GM21526 (cell line): ENCODE measurements around the gene MAP3K9.

ENCODE experiments used
- ATAC-seq: cut with Tn5 transposase; IDR thresholded peaks from one replicate; pipeline ENCODE4 v1.9.1; 2021; ENCODE audit warnings: moderate library complexity; ENCODE audit not compliant: unreplicated experiment, low FRiP score

Gene MAP3K9

DNA sequence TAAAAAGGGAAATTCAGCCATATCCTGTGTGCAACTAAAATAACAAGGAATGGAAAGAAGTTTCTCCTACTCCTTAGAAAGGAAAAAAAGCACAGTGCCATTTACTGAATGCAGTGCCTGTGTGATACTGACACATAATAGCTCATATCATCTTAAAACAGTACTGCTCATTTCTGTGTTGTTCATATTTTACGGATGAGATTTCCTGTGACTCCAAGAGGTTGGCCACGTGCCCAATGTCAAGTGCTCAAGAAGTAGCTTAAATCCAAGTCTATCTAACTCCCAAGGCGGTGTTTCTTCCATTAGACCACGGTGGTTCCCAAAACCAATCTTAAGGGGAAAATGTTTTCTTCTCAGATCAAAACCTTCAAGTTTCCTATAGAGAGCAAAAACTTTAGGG, 20.0 kb downstream of the MAP3K9 start:
- no peak for ATAC-seq

DNA sequence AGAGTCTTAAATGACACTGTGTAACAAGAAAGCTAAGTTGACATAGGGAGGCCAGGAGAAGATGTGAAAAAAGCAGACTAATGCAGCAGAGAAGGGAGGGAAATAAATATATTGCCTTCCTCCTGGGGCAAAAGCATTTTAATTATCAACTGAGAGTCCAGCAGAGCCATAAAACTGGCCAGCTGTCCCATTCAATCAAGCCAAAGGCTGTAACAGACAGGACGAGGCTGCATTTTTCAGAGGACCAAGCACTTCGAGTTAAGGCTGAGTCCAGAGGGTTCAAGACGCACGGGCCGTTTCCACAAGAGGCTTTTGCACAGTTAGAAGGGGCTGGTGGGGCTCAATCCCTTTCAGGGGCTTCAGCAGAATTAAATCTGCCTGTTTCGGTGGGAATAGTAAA, 20.4 kb downstream of the MAP3K9 start:
- ATAC-seq = no peak

DNA sequence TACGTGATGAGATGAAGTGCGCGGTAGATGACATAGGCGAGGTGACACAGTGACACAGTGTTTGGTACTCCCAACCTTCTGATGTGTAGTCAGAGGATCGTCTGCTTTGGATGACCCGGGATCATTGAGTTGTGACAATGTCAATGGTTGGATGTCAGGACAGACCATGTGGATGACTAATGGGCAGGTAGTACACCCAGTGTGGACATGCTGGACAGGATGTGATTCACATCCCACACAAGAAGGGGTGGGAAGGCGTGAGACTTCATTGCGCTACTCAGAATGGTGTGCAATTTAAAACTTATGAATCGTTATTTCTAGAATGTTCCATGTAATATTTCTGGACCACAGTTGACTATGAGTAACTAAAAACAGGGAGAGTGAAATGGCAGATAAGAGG, 23.8 kb downstream of the MAP3K9 start:
- no peak for ATAC-seq

DNA sequence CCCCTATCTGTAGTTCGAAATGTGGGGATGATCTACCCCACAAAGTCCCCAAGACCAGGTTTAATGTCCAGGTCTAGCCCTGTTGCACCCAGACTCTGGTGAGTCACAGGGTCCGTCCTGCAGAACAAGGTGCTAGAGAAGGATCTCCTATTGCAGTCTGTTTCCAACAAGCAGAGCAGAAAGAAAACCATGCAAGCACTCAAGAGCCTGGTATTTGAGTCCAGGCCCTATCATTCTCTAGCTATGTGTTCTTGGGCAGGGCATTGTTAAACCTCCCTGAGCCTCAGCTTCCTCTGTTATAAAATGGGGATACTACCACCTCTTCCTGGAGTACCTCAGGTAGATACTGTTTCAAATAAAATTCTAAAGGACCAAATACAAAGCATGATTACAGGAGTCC, 24.4 kb downstream of the MAP3K9 start:
- no peak for ATAC-seq

DNA sequence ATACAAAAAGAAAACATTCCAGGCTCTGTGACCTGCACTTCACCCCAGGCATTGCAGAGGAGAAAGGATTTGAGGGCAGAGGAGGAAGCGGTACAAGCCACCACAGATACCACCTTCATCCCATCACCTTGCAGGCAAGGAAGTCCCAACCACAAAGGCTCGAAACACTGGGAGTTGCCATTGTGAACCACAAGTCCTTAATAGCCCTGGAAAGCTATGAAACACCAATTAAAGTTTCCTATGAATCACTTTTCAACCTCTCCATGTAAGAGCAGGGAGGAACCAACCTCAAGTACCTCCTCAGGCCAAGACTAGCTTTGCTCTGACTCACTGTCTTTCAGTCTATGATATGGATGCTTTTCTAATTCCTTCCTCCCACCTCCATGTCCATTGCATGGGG, 27.0 kb downstream of the MAP3K9 start:
- ATAC-seq = no peak

DNA sequence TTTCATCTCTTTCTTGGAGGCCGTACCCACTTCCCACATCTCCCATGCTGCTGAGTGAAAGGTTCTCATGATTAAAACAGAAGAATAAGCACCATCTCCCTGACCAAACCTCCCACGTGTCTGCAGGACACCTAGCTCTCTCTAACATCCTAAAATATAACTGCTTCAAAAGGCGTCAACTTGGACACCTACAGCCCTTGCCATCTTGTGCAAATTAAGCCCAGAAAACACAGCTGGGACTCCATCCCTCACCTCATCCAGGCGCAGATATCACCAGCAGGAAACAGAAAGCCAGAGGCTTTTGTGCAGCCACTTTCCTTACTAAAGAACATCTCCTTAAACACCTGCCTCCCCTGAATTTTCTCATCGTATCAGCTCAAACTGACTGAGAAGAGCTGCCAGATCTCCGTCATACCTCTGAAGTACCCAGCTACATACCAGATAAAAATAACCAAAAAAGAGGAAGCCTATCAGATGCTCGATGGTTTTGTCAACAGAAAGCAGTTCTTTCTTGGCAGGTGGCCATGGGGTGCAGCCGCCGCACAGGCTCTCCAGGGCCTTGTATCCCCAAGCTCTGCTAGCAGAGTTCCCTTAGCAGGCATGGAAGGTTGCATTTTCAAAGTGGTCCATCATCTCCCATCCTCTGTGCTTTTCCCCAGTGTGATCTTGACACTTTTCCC, 28.8 kb downstream of the MAP3K9 start:
- ATAC-seq = peak; percentile 80

DNA sequence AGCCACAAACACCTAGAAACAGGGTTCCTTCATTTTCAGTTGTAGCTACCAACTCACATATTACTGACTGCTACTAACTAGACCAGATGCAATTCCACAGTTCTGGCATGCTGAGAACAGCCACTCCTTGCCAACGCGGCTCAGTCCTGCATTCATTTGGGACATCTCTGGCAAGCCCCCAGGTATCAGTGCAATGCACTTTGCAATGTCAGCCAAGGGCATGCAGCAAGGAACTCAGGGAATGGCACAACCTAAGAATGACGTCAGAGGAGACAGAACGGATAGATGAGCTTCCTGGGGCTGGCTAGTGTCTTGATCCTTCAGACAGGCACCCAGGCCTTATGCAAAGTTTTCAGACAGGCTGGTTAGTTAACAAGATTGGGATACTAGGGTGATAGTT, 29.6 kb downstream of the MAP3K9 start:
- ATAC-seq = no peak

DNA sequence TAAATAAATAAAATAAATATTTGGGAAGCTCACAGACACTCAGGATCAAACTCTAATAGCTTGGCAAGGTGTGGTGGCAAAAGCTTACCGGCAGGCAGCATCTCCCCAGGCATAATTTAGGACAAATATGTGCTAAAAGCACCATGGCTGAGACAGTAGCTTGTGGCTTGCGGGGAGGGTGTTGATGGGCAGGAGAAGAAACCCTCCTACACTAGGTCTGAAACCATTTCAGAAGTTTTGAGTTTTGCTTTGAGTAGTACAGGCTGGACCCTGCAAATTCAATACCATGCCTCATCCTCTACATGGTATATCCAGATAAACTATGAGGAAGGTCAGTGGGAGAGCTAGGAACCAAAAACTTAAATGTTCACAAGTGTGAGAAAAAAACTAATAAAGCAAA, 33.1 kb downstream of the MAP3K9 start:
- no peak for ATAC-seq

DNA sequence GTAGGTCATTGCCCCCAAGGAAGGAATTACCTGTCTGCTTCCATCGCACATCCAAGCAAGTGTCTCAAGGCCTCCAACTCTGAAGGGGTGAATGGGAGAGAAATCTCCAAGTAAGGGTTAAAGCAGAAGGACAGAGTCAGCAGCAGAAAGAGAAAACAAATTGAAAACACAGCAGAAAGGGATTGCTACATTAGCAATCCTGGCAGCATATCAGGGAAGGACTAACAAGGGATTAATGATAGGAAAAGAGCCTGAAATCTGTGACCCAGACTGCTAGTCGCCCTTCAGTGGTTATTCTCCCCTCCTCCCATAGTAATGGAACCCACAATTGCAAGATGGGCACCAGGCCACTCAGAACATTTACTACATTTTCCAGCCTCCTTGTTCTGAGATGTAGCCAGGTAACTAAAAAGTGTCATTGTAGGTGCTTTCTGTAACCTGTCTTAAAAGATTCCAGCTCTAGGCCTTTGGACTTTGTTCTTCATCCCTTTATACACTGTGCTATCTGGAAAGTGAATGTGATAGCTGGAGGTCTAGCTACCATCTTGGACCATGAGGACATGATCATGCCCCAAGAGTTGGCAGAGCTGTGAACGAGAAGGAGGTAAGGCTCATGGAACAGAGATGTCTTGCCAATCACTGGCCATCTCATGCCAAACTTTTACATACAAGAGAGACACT, 36.0 kb downstream of the MAP3K9 start:
- no peak for ATAC-seq

DNA sequence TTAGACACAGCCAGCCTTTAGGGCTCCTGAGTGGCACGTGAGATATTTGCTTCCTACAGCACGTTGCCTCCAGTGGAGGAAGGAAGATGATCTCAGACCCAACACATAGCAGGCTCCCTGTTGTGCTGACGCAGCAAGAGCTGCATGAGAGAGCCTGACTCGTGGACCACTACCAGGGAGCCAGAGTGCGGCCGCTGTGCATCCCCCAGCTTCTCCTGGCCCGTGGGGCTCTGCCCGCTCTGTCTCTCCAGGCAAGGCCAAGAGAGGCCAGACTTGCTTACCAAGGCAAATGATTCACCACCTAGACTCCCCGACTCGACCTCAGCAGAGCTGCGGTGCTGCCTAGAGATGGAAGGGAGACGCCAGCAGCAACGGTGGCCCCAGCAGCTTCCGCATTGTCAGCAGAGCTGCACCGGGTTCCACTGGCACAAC, 37.5 kb downstream of the MAP3K9 start:
- ATAC-seq = no peak

DNA sequence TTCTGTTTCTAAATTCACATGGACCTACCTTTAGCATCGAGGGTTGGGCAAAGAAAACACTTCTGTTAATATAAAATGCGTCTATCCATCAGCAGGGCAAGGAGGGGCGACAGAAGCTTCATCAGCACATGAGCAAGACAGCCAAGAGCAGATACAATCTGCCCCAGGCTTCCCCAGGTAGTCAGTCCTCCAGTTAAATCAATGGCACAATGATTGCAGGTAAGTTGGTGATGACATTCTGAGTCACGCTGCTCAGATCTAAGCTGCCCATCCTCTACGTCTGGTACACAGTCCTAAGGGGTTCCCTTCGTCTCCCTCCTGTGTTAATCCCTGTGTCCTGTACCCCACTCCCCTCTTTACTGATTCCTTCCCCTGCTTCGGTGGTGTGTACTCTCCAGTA, 38.8 kb downstream of the MAP3K9 start:
- ATAC-seq = no peak

DNA sequence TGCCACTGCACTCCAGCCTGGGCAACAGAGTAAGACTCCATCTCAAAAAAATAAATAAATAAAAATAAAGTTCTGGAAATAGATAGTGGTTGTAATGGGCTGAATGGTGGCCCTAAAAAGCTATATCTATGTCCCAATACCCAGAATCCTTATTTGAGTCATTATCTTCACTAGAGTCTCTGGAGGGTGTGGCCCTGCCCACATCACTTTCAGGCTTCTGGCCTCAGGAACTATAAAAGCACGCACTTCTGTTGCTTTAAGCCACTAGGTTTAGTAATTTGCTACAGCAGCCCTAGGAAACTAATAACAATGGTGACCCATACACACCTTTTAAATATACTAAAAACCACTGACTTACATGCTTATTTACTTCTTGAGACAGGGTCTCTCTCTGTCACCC, 49.9 kb downstream of the MAP3K9 start:
- no peak for ATAC-seq

DNA sequence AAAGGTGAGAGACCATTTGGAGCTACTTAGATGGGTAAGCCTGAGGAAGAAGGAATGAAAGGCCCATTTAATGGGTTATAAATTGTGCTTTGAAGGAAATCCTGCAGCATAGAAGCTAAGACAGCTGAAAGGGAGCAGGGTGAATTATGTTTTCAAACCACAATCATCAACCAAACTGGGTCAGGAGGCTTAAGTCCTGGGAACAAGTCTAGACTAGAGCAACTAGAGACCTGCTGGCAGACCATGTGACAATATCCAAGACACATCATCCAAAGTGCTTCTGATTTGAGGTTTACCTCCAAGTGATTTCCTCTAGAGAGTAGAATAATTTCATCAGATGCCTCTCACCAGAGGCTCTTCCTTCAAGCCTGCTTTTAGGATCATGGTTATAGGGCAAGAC, 53.7 kb downstream of the MAP3K9 start:
- no peak for ATAC-seq

DNA sequence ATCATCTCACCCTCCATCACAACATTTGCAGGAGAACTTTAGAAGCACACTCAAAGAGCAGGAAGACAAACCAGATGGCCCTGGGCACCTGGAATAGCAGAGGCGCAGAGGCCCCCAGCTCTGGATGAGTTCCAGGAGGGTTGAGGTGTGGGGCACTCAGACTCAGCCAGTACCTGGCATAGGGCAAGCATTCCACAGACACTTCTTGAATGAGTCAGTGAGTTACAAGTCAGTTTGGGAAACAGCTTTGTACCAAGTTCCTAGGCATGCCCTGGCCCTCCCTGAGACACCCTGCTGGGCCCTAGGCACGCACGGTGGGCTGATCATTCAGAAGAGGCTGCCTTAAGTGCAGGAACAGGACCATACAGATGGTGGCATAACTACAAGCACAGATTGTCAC, 54.3 kb downstream of the MAP3K9 start:
- no peak for ATAC-seq

DNA sequence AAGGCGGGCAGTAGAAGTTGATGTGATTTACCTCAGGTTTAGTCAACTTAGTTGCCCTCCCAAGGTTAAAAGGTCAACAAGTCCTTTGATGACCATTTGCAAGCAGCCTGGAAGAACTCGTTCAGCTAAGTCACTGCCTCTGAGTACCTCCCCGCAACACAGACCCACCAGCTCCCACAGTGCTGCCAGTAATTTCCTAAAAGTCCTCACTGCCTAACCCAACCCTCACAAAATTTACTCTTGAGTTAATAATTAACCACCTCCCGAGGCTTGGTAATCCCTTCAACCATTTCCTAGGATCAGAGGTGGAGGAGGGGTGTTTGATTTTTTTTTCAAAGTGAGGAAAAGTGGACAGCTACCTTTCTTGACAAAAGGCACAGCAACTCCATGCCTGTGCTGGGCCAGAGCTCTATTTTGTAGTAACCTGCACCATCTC, 55.8 kb downstream of the MAP3K9 start:
- ATAC-seq = no peak

DNA sequence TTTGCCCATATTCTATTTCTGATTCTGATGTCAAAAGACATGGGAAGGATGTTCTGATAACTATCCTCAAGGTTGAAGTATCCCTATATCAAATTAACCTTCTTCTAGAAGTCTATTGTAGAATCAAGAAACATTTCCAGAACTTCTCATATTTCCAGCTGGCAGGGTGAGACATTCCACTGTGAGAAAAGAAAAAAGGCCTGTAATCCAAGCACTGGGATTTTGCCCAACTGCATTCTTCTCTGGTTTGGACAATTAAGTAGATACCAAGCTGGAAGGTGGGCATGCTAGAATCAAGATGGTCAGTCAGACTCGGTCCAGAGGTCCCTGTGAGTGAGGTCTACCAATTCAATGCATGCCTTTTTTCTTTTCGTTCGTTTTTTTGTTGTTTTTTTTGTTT, 60.9 kb downstream of the MAP3K9 start:
- ATAC-seq = no peak

DNA sequence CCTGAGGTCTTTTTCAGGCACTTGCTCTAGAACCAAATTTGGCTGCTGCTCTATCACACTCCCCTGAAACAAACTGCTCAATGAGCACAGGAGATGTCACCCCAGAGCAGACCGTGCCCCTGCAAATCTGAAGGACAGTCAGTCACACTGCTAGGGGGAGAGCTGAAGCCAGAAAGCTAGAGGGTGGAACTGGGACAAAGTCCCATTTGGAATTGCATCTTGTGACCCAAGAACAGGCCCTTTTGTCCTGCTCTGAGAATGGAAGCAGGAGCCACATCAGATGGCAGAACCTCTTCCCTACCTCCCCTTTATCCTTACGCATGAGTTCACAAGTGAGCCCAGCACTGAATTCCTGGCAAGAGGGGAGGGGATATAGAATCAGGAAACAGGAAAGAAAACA, 64.7 kb downstream of the MAP3K9 start:
- ATAC-seq = no peak

DNA sequence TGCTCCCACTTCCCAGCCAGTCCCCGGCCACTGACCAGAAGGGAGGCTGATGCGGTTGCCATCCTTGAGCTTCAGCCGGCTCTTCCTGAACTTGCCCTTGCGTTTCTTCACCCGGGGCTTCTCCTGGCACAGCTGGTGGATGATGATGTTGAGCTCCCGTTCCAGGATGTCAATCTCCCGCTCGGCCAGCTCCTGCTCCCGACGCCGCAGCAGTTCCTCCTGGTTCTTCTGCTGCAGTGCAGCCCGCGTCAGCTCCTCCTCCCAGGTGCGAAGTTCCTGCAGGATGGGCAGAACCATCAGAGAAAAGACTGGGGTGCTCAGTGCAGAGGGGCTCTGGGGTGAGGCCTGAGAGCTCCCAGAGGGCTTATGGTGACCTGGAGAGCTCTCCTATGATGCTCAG, 67.0 kb downstream of the MAP3K9 start:
- no peak for ATAC-seq

DNA sequence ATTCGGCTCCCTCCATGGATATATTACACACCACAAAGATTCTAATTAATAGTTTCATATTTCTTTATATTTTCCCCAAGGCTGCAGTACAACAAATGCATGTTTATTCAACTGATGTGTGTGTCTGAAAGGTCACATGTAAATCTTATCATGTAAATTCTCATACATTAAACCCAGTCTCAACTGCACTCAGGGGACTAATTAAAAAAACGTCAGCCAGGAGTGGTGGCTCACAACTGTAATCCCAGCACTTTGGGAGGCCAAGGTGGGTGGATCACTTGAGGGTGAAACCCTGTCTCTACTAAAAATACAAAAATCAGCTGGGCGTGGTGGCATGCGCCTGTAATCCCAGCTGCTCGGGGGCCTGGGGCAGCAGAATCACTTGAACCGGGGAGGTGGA, 67.8 kb downstream of the MAP3K9 start:
- ATAC-seq = no peak

DNA sequence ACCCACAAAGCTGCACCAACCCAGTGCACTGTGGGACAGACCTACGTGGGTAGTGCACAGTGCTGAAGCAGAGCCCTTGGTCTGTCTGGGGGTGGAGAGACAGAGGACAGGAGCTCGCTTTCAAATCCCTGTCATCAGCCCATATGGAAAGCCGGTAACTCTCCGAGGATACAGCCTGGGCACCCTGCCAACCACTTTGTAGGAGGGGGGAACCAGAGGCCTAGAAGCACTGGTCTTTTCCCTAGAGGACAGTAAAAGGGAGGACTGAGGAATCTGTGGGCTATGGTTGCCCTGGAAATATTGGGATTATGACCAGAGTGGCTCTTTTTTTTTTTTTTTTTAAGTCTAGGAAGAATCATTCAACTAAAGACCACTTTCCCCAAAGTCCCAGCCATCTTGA, 74.3 kb downstream of the MAP3K9 start:
- no peak for ATAC-seq

DNA sequence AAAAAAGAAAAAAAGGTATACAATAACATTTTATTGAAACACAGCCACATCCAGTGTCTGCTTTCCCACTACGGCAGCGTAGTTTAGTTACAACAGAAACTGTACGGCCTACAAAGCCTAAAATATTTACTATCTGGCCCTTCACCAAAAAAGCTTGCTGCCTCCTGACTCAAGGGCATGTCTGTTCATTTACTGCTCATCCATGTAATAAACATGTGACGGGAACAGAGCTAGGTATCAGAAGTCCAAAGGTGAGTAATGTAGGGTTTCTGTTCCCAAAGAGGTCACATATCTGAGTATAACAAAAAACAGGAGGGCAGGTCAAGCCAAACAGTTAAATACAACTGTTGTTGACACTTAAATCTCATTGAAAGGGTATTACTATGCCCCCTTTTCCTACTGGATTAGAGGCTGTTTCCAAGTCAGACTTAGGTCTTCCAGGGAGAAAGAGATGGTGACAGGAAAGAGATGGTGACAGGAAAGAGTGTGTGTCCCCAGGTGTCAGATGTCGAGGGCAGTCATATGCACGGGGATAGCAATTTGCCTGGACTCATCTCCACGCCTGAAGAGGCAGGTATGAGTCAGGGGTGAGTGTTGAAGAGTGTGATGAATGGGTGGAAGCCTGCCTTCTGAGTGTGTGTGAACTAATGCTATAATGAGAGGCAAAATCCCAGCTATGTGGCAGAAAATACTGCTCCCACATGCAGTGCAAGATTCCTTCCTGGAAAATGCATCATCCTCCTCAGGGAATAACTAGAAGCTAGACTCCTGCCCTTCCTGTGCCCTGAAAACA, 77.7 kb downstream of the MAP3K9 start:
- ATAC-seq = no peak

DNA sequence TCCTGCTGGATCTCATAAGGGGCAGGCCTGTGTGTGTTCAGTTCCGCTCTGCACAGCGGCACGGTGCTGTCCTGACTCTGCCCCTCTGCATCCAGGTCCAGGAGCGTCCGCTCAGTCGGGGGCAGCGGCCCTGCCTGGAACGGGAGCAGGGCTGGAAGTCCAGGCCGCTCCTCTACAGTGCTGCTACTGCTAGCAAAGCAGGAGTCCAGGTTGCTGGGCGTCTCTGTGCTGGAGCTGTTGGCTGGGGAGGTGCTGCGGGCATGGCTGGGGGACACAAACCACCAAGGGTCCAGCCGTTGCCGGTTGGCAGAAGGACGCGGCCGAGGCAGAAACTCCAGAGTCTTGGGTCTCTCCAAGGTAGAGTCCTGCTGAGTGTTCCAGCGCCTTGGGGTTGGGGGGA, 78.9 kb downstream of the MAP3K9 start:
- no peak for ATAC-seq
